Stimulated activated CD4-positive, alpha-beta T cell treated with anti-CD3 and anti-CD28 coated beads, Interleukin-4, amount 100 ng/mL, for 4 hours (primary cell): ENCODE data around the gene ACVR1B.

Experiments used
- DNase-seq, 2 experiments: peaks; one replicate each; pipeline ENCODE4 v3.0.0-alpha.2; 2020

ACVR1B gene

GRCh38 chr12:52023976-52024688 is 72.6 kb downstream of the ACVR1B start:
- peak in 1 of 2 experiments; percentile 34 for DNase-seq

- peak; percentile 32 to 45 for DNase-seq
These were observed 73.3 kb downstream of the ACVR1B start for GRCh38 chr12:52024845-52025230.

DNA sequence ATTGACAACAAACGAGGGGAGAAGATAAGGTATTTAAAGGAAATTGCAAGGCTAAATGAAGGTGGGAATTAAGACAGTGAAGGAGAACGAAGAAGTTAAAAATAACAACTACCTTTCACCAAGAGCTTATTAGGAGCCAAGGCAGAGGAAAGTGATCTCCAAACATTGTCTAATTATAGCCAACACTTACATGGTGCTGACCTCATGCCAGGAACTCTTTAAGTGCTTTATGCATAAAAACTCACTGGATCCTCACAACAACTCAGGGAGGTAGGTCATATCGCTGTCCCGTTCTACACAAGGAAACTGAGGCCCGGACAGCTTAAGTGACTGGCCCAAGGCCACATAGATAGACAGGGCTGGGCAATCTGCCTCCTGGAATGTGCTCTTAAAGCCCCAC is 74.8 kb downstream of the ACVR1B start:
- DNase-seq = no peak

- no peak for DNase-seq
These were observed 75.8 kb downstream of the ACVR1B start for GRCh38 chr12:52027085-52027843.

- DNase-seq = no peak
These were observed 78.2 kb downstream of the ACVR1B start for GRCh38 chr12:52029685-52030084.

GRCh38 chr12:52032446-52032803 is 80.9 kb downstream of the ACVR1B start:
- no peak for DNase-seq

GRCh38 chr12:52032804-52033445 is 81.4 kb downstream of the ACVR1B start:
- DNase-seq = peak; percentile 83 to 87

DNA sequence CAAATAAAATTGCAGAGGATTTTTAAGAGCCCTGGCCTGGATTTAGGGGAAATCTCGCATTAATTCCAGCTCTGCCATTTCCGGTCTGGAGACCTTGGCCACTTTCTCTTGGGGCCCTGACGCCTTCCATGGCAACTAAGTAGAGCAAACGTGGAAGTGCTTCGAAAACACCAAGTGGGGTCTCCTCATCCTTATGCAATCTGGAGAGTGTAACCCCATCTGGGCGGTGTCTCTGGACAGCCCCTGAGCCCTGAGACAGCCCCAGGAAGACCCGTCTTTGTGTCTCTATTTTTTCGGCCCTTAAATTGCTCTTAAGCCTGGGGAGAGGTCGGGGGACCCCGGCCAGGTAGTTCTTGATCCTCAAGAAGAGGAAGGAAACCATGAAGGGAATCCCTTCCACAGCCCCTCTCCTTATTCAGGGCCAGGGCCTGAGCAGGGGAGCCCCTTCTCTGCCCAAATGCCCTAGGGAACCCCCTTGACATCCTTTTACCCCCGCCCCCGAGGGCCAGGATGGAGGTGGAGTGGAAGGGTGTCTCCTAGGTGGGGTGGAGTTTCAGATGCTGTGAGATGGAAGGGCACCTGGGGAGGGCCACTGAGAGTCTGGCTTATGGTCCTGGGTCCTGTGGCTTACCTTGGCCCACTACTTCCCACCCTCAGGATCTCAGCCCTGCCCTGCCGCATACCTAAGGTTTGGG is 82.1 kb downstream of the ACVR1B start:
- DNase-seq = no peak

- no peak for DNase-seq
These were observed 83.7 kb downstream of the ACVR1B start for GRCh38 chr12:52035190-52035589.

GRCh38 chr12:52035926-52036325 is 84.4 kb downstream of the ACVR1B start:
- no peak for DNase-seq

DNA sequence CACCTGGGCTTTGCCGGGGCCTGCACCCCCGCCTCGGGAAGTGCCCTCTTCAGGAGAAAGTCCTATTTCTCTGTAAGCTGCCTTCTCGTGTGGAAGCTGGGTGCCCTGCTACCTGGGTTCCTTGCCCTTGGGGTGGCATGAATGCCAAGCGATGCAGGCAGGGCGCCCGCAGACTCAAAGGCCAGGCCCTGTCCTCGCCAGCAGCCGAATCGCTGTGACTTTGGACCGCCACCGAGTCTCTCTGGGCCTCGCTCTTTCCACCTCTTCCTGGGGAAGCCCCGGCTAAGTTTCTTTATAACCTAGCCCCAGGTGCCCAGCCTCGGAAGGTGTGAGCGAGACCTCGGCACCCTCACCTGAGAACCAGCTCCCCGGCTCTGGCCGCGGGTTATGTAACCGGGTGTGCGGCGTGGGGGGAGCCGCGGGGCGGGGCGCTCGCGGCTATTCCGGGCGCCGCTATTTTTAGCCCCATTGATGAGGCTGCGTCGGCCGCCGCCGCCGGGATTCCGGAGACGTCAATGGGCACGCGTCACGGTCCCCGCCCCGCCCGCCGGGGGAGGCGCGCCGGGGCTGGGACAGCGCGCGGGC is 85.2 kb downstream of the ACVR1B start:
- DNase-seq = peak; percentile 76 to 86

- peak in 1 of 2 experiments; percentile 18 for DNase-seq
These were observed 85.9 kb downstream of the ACVR1B start for GRCh38 chr12:52037248-52037861.

DNA sequence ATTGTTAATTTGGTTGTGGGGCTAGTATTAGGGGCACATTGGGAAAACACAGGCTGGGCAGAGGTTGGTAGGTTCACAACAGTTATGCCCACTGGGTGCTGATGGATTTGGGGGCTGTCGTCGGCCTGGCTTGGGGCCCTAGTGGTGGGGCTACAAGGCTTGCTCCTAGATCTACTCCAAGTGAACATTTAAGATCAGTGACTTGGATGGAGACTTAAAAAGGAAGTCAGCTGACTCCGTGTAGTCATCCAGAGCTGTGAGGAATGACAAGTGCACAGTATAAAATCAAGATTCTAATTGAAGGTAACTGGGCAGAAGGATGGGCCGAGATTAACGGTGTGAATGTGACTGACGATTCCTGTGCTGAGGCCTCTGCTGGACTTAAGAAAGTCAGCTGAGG is 86.9 kb downstream of the ACVR1B start:
- no peak for DNase-seq

GRCh38 chr12:52041035-52041434 is 89.5 kb downstream of the ACVR1B start:
- no peak for DNase-seq

- DNase-seq = peak; percentile 21 to 47
These were observed 90.2 kb downstream of the ACVR1B start for GRCh38 chr12:52041695-52042123.

- no peak for DNase-seq
These were observed 91.3 kb downstream of the ACVR1B start for GRCh38 chr12:52042706-52043385.

- DNase-seq = no peak
These were observed 92.1 kb downstream of the ACVR1B start for GRCh38 chr12:52043386-52044212.

DNA sequence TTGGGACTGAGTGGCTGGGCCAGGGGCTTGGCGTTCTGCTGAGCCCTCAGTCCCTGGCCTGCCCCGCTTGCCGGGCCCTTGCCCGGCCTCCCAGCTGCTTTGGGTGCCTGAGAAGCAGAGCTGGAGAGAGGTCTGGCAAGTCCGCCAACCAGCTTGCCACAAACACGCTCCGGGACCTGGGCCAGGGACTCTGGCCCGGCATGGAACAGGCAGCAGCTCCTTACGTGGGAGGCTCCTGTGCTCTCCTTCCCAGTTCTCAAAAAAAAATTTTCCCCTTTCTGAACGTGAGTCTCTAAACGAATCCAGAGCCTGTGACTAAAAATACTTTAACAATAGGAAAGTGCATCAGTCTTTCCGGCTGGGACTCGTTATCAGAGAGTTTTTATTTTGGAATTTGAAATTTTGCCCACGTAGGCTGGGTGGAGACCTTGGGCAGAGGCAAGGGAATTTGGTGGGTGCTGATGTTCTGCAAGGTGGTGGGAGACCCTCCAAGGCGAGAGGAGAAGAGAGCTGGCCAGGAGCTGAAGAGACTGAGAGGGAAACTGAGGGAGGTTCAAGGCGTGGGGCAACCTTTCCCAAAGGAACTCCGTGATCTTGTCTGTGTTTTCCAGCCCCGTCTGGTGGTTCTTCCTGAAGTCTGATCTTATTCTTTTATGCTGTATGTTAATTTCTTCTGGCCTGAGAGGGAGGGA is 92.9 kb downstream of the ACVR1B start:
- DNase-seq = no peak

- no peak for DNase-seq
These were observed 94.3 kb downstream of the ACVR1B start for GRCh38 chr12:52045794-52046199.
